LNCAP (cell line): ENCODE measurements around the gene IRS1.

Experiments used
- CTCF ChIP-seq: fragments of 450-650 bp; IDR thresholded peaks from 2 replicates; pipeline ENCODE4 v1.5.1; 2017; ENCODE audit warnings: mild to moderate bottlenecking

IRS1 gene

GRCh38 chr2:226759768-226760167 lies 39.9 kb downstream of the IRS1 start:
- TF ChIP-seq CTCF = no peak

GRCh38 chr2:226758921-226759640 lies 40.5 kb downstream of the IRS1 start:
- TF ChIP-seq CTCF = no peak

- TF ChIP-seq CTCF = no peak
These were observed 43.5 kb downstream of the IRS1 start for GRCh38 chr2:226756131-226756530.

GRCh38 chr2:226755631-226756030 lies 44.0 kb downstream of the IRS1 start:
- no peak for TF ChIP-seq CTCF

GRCh38 chr2:226754821-226755604 lies 44.6 kb downstream of the IRS1 start:
- no peak for TF ChIP-seq CTCF

GRCh38 chr2:226752887-226753286 lies 46.7 kb downstream of the IRS1 start:
- TF ChIP-seq CTCF = no peak

GRCh38 chr2:226747288-226747687 lies 52.3 kb downstream of the IRS1 start:
- no peak for TF ChIP-seq CTCF
